ENCODE results near the gene PTPRM.

DNA sequence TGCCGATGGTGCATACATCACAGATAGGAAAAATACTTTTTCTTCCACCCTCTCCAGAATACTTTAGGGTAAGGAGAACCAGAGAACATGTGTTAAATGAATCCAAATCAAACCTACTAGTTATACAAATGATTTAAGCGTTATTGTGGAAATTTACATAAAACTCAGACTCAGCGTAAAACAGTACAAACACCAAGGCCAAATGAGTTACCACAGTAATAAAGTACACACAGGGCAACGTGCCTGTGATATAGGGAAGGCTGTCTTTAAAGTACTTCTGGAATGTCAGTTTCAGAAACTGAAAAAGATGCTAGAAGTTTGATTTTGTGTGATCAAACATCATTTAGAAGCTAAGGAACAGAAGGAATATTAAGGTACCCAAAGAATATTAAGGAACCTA lies 46.9 kb downstream of the PTPRM start:
- TF ChIP-seq, protein P1, sequence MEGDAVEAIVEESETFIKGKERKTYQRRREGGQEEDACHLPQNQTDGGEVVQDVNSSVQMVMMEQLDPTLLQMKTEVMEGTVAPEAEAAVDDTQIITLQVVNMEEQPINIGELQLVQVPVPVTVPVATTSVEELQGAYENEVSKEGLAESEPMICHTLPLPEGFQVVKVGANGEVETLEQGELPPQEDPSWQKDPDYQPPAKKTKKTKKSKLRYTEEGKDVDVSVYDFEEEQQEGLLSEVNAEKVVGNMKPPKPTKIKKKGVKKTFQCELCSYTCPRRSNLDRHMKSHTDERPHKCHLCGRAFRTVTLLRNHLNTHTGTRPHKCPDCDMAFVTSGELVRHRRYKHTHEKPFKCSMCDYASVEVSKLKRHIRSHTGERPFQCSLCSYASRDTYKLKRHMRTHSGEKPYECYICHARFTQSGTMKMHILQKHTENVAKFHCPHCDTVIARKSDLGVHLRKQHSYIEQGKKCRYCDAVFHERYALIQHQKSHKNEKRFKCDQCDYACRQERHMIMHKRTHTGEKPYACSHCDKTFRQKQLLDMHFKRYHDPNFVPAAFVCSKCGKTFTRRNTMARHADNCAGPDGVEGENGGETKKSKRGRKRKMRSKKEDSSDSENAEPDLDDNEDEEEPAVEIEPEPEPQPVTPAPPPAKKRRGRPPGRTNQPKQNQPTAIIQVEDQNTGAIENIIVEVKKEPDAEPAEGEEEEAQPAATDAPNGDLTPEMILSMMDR (IDR thresholded peaks at IDR 0.05) = no peak
- TF ChIP-seq POLR2A (IDR thresholded peaks at IDR 0.05) (no peak), POLR2AphosphoS5 (IDR thresholded peaks at IDR 0.05) (no peak), EP300 (IDR thresholded peaks at IDR 0.05; ENCODE audit: low read depth) (no peak)
